AG04450 (cell line): ENCODE measurements around the gene C2orf76. TPM values are rescaled to one million over a fixed set of nuclear protein-coding genes. Genes with fewer than 3 reads are reported as not detected.

Experiments
- CTCF ChIA-PET: fragments of 300-600, 350-600 bp; formaldehyde crosslinking; extraction: SDS; loops from one replicate; lab custom pipeline; 2022; ENCODE audit warnings: antibody characterized with exemption, inconsistent platforms; lab: Charles Lee
- POLR2A ChIA-PET: fragments of 350-600 bp; formaldehyde crosslinking; extraction: SDS; loops from one replicate; lab custom pipeline; 2021; ENCODE audit warnings: antibody characterized with exemption, inconsistent platforms; lab: Yijun Ruan, JAX
- DNase-seq: peaks from one replicate; pipeline ENCODE4 v3.0.0-alpha.2; 2011; ENCODE audit warnings: low read depth, low spot score
- H3K27ac ChIP-seq: one replicate; pipeline ENCODE4 v1.5.1; 2012; ENCODE audit warnings: low read depth, low read length, control low read depth
- H3K27me3 ChIP-seq: one replicate; pipeline ENCODE4 v1.6.0; 2012; ENCODE audit warnings: low read length; ENCODE audit not compliant: control insufficient read depth, insufficient read depth
- H3K4me3 ChIP-seq: 2 replicates; pipeline ENCODE4 v1.5.1; 2011; ENCODE audit warnings: mild to moderate bottlenecking, low read depth, low read length, control low read depth
- H3K9me3 ChIP-seq: 2 replicates; pipeline ENCODE4 v1.5.1; 2012; ENCODE audit warnings: low read length; ENCODE audit not compliant: control insufficient read depth, insufficient read depth
- polyA plus RNA-seq: library from polyadenylated mRNA; depleted of rRNA; stranded (reverse); fragments of >200 nt; gene quantifications from 2 replicates; pipeline ENCODE4 v1.2.3, GENCODE V29; 2011
- TF ChIP-seq, protein P1 (sequence below): IDR thresholded peaks from 2 replicates; pipeline ENCODE4 v1.5.1; 2011; ENCODE audit warnings: low read depth, low read length, control low read depth, inconsistent platforms

Gene C2orf76
- polyA plus RNA-seq, 1 experiment = 26.5 TPM

DNA sequence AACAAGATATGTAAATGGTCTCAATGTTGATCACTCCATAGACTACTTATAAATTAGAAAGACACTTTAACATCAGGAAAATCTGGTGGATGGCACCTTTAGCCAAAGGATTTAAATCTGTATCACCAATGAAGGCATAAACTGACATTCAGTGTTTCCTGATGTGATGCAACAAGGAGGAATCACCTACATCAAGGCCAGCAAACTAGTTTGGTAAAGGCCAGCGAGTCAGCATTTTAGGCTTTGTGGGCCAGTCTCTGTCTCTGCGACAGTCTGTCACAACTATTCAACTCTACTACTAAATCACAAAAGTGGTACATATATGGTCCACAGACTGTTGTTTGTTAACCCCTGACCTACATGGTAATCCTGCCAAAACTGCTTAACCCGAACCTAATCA is 33.3 kb downstream of the C2orf76 start:
- DNase-seq = no peak
- ChIA-PET POLR2A (no interaction called here), CTCF (no interaction called here)
- Histone ChIP-seq H3K4me3 (no peak overlapping the region), H3K9me3 (no peaks in the 10 kb centered on the region), H3K27ac (no peak overlapping the region), H3K27me3 (no peaks in the 10 kb centered on the region)
- TF ChIP-seq, protein P1, sequence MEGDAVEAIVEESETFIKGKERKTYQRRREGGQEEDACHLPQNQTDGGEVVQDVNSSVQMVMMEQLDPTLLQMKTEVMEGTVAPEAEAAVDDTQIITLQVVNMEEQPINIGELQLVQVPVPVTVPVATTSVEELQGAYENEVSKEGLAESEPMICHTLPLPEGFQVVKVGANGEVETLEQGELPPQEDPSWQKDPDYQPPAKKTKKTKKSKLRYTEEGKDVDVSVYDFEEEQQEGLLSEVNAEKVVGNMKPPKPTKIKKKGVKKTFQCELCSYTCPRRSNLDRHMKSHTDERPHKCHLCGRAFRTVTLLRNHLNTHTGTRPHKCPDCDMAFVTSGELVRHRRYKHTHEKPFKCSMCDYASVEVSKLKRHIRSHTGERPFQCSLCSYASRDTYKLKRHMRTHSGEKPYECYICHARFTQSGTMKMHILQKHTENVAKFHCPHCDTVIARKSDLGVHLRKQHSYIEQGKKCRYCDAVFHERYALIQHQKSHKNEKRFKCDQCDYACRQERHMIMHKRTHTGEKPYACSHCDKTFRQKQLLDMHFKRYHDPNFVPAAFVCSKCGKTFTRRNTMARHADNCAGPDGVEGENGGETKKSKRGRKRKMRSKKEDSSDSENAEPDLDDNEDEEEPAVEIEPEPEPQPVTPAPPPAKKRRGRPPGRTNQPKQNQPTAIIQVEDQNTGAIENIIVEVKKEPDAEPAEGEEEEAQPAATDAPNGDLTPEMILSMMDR = no peak

DNA sequence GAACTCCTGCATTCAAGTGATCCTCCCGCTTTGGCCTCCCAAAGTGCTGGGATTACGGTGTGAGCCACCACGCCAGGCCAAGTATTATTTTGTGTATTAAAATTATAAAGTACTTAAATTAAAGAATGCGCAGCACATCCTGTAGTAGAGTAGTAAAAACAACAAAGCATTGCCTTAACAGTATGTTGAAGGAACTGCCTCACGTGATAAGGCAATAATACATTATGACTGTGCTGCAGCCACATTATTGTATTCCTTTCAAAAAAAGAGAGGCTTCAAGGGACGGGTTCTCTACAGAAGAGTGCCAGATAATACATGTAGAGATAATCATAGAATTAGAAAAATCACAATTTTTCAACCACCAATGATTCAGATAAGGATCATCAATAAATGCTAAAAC is 33.7 kb downstream of the C2orf76 start:
- Histone ChIP-seq H3K4me3 (no peak overlapping the region), H3K27me3 (no peaks in the 10 kb centered on the region), H3K27ac (no peak overlapping the region), H3K9me3 (no peaks in the 10 kb centered on the region)
- POLR2A ChIA-PET = no interaction called here
- TF ChIP-seq, protein P1 = no peak
- DNase-seq = no peak
- CTCF ChIA-PET = no interaction called here

DNA sequence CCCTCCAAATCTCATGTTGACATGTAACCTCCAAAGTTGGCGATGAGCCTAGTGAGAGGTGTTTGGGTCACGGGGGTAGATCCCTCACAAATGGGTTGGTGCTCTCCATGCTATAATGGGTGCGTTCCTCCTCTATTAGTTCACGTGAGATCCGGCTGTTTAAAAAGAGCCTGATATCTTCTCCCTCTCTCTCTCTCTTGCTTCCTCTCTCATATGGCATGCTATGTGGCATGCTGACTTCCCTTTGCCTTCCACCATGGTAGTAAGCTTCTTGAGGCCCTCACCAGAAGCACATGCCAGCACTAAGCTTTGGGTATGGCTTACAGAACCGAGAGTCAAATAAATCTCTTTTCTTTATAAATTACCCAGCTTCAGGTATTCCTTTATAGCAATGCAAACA is 39.2 kb downstream of the C2orf76 start:
- TF ChIP-seq, protein P1 = no peak
- H3K9me3 ChIP-seq = no peaks in the 10 kb centered on the region
- DNase-seq = no peak
- H3K27me3 ChIP-seq = no peaks in the 10 kb centered on the region
- no peak overlapping the region for H3K27ac ChIP-seq
- ChIA-PET POLR2A (no interaction called here), CTCF (interaction anchor here (0.7 to 1.1 kb wide), 2 partner anchors 149 to 445 kb away, joined by 3 to 4 read pairs; no protein-coding TSS in a partner anchor)
- H3K4me3 ChIP-seq = no peak overlapping the region

DNA sequence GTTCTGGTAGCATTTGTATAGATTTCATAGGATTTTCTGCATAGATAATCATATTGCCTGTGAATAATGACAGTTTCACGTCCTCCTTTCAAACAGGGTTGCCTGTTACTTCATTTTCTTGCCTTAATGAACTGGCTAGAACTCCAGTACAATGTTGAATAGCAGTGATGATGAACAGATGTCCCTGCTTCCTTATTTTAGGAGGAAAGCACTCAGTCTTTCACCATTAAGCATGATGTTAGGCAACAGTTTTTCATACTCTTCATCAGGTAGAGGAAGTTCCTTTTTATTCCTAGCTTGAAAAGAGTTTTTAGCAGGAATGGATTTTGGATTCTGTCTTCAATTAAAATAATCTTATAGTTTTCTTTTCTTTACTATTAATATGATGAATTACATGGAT is 39.7 kb downstream of the C2orf76 start:
- H3K4me3 ChIP-seq = no peak overlapping the region
- ChIA-PET CTCF (interaction anchor here (0.7 to 1.1 kb wide), 2 partner anchors 150 to 445 kb away, joined by 3 to 4 read pairs; no protein-coding TSS in a partner anchor), POLR2A (no interaction called here)
- H3K27me3 ChIP-seq = no peaks in the 10 kb centered on the region
- TF ChIP-seq, protein P1 = no peak
- no peaks in the 10 kb centered on the region for H3K9me3 ChIP-seq
- DNase-seq = no peak
- H3K27ac ChIP-seq = no peak overlapping the region

DNA sequence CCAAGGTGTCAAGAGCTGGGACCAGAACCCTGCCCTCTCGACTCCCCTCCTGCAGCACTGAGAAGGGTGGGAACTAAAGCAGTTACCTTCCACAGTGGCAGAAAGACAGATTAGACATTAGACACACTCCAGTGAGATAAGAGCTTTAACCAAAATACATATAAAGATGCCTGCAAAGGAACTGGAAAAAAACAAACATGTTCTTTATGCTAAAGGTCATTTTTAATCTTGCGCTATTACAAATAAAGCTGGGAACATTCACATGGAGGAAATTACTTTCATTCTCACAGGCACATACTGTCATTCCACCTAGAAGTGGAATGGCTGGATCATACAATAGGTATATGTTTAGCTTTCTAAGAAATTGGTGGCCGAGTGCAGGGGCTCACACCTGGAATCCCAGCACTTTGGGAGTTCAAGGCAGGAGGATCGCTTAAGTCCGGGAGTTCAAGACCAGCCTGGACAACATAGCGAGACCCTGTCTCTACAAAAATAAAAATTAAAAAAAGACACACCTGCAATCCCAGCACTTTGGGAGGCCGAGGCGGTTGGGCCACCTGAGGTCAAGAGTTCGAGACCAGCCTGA is 41.9 kb downstream of the C2orf76 start:
- TF ChIP-seq, protein P1 = no peak
- ChIA-PET CTCF (interaction anchor here (1.0 kb wide), 1 partner anchor 33 kb away, joined by 3 read pairs; no protein-coding TSS in a partner anchor), POLR2A (no interaction called here)
- no peaks in the 10 kb centered on the region for H3K27me3 ChIP-seq
- H3K9me3 ChIP-seq = no peaks in the 10 kb centered on the region
- no peak for DNase-seq
- H3K27ac ChIP-seq = no peak overlapping the region
- no peak overlapping the region for H3K4me3 ChIP-seq
